Ascending aorta (tissue), 2 donors: ENCODE data around the gene RENBP. TPM values are rescaled to one million over a fixed set of nuclear protein-coding genes. Genes with fewer than 3 reads are reported as not detected.

Experiments
- DNase-seq, 2 donors: peaks; one replicate each; pipeline ENCODE4 v3.0.0-alpha.2; 2019; ENCODE audit warnings: low spot score in 2 of 2
- H3K27ac ChIP-seq, 2 donors: fragments of 200-600 bp; sonication (generic); one replicate each; pipeline ENCODE4 v1.5.1; 2016 to 2017; ENCODE audit warnings: mild to moderate bottlenecking in 1 of 2
- H3K27me3 ChIP-seq: fragments of 200-600 bp; sonication (generic); one replicate; pipeline ENCODE4 v1.5.1; 2017
- H3K36me3 ChIP-seq, 2 donors: fragments of 200-600 bp; sonication (generic); one replicate each; pipeline ENCODE4 v1.5.1; 2016
- H3K4me1 ChIP-seq, 2 donors: fragments of 200-600 bp; sonication (generic); one replicate each; pipeline ENCODE4 v1.5.1; 2016 to 2017; ENCODE audit warnings: mild to moderate bottlenecking in 1 of 2
- H3K4me3 ChIP-seq, 2 donors: fragments of 200-600 bp; sonication (generic); one replicate each; pipeline ENCODE4 v1.5.1; 2016 to 2017; ENCODE audit warnings: mild to moderate bottlenecking in 1 of 2
- H3K9me3 ChIP-seq, 2 donors: fragments of 200-600 bp; sonication (generic); one replicate each; pipeline ENCODE4 v1.5.1; 2016
- intact Hi-C: fragments of 100-400 bp; cut with DNase I; formaldehyde crosslinking; loops from one replicate; pipeline ENCODE4 v1.15.1; 2023
- total RNA-seq: library from RNA; depleted of rRNA; stranded (reverse); fragments of >200 nt; gene quantifications from one replicate; pipeline ENCODE4 v1.1.0, GENCODE V29; 2016
- TF ChIP-seq, protein P1 (sequence below), 3 experiments: fragments of 200-600 bp in 2 of 3; fragments of 450-650 bp in 1 of 3; sonication (generic) in 2 of 3; IDR thresholded peaks; one replicate each; pipeline ENCODE4 v1.5.1; 2016 to 2019; ENCODE audit warnings: antibody characterized with exemption in 3 of 3, mild to moderate bottlenecking in 1 of 3, moderate library complexity in 1 of 3

Gene RENBP
- total RNA-seq, 1 donor from 2014 or later, result 15.5 TPM

DNA sequence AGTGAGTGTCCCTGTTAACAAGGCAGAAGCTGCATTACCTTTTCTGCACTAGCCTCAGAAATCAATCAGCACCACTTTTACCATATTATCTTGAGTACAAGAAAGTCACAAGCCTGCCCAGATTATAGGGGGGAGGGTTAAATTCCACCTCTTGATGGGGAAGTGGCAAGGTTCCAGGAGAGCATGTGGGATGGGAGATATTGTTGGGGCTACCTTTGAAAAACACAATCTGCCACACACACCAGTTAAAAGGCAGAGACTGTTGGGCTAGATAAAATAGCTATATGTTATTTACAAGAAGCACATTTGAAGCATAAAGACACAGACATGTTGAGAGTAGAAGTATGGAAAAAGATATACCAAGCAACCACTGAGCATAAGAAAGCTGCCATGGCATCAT, 46.5 kb downstream of the RENBP start:
- Histone ChIP-seq H3K27ac (no peak overlapping the region), H3K4me3 (no peak overlapping the region), H3K9me3 (no peaks in the 10 kb centered on the region), H3K4me1 (no peaks in the 10 kb centered on the region), H3K36me3 (no peaks in the 10 kb centered on the region), H3K27me3 (peaks cover under 1% of the 10 kb centered on the region)
- intact Hi-C loops, result no loop called here
- TF ChIP-seq, protein P1, sequence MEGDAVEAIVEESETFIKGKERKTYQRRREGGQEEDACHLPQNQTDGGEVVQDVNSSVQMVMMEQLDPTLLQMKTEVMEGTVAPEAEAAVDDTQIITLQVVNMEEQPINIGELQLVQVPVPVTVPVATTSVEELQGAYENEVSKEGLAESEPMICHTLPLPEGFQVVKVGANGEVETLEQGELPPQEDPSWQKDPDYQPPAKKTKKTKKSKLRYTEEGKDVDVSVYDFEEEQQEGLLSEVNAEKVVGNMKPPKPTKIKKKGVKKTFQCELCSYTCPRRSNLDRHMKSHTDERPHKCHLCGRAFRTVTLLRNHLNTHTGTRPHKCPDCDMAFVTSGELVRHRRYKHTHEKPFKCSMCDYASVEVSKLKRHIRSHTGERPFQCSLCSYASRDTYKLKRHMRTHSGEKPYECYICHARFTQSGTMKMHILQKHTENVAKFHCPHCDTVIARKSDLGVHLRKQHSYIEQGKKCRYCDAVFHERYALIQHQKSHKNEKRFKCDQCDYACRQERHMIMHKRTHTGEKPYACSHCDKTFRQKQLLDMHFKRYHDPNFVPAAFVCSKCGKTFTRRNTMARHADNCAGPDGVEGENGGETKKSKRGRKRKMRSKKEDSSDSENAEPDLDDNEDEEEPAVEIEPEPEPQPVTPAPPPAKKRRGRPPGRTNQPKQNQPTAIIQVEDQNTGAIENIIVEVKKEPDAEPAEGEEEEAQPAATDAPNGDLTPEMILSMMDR (IDR thresholded peaks at IDR 0.05), result no peak
- no peak for DNase-seq

DNA sequence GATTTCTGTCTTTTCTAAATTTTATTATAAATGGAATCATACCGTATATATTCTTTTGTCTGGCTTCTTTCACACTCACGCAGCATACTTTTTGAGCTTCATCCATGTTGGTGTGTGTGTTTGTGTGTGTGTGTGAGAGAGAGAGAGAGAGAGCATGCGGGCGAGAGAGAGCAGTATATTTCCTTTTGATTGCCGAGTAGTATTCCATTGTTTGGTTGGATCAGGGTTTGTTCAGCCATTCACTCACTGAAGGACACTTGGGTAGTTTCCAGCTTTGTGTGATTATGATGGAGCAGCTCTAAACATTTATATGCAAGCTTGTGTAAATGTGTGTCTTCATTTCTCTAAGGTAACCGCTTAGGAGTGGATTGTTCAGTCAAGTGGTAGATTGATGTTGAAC, 55.3 kb downstream of the RENBP start:
- Histone ChIP-seq H3K4me1 (no peaks in the 10 kb centered on the region), H3K27ac (no peak overlapping the region), H3K27me3 (peaks cover 16% of the 10 kb centered on the region), H3K9me3 (no peaks in the 10 kb centered on the region), H3K36me3 (no peaks in the 10 kb centered on the region), H3K4me3 (no peak overlapping the region)
- TF ChIP-seq, protein P1 (IDR thresholded peaks at IDR 0.05), result no peak
- no peak for DNase-seq
- intact Hi-C loops, result no loop called here

DNA sequence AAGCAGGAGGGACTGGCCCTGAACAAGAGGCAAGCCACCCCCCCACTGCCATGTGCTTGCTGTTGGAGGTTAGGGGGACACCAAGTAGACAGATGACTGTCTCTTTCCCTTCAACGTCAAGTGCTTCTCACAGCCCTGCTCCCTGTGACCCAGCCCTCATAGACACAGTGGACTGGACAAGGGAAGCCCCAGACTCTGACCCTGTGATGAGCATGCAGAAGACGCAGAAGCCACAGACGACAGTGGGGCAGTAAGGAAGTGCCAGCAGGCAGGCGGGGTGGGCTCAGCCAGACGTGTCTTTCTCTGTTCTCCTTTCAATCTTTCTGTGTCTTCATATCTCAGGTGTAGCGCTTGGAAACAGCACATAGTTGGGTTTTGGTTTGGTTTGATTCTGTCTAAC, 56.1 kb downstream of the RENBP start:
- intact Hi-C loops, result no loop called here
- DNase-seq, result no peak
- peaks cover 16% of the 10 kb centered on the region for H3K27me3 ChIP-seq

DNA sequence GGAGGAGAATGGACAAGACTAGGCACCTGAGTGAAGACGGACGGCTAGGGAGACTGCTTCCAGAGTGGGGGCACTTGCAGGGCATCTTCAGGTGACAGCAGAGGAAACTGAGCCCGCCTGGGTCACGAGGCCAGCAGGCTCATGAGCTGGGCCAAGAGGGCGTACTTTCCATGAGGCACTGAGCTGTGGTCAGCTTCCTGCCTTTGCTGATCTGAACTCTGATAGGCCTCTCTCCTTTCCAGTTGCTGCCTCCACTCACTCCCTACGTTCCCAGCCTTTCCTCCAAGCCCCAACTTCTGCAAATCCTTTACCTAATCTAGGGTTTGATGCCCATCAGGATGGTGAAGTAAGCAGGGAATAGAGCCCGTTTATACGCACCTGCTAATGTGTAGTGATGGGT, 57.1 kb downstream of the RENBP start:
- DNase-seq, result no peak
- TF ChIP-seq, protein P1 (IDR thresholded peaks at IDR 0.05), result no peak
- H3K4me1 ChIP-seq, result no peaks in the 10 kb centered on the region
- no peaks in the 10 kb centered on the region for H3K9me3 ChIP-seq
- no peak overlapping the region for H3K27ac ChIP-seq
- intact Hi-C loops, result no loop called here
- H3K36me3 ChIP-seq, result no peaks in the 10 kb centered on the region
- H3K4me3 ChIP-seq, result no peak overlapping the region
- peaks cover 12% of the 10 kb centered on the region for H3K27me3 ChIP-seq

More for the DNA sequence above, 56.1 kb downstream of the RENBP start:
- H3K4me1 ChIP-seq, result no peaks in the 10 kb centered on the region
- TF ChIP-seq, protein P1 (IDR thresholded peaks at IDR 0.05), result no peak
- no peak overlapping the region for H3K27ac ChIP-seq
- no peaks in the 10 kb centered on the region for H3K36me3 ChIP-seq
- no peak overlapping the region for H3K4me3 ChIP-seq
- H3K9me3 ChIP-seq, result no peaks in the 10 kb centered on the region

DNA sequence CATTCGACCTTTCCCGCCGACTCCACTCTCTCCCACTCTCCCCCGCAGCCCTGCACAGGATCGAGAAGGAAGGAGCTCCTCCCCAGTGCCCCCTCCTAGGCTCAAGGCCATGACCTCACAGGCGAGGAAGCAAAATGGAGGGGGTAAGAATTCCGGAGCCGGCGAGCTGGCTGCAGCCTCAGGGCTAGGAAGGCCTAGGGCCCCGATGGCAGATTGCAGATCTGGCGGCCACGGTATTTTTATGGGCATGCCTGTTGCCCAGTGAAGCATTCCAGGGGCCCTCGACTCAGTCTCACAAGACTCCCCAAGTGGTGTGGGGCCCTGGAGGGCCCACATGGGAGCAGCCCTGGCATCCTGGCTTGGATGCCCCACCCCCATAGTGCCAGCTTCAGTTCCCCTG, 57.5 kb downstream of the RENBP start:
- TF ChIP-seq, protein P1 (IDR thresholded peaks at IDR 0.05), result no peak
- intact Hi-C loops, result no loop called here
- H3K27ac ChIP-seq, result no peak overlapping the region
- no peaks in the 10 kb centered on the region for H3K4me1 ChIP-seq
- no peaks in the 10 kb centered on the region for H3K9me3 ChIP-seq
- no peak for DNase-seq
- H3K36me3 ChIP-seq, result no peaks in the 10 kb centered on the region
- no peak overlapping the region for H3K4me3 ChIP-seq
- peaks cover 12% of the 10 kb centered on the region for H3K27me3 ChIP-seq
